ENCODE data around the gene DLG1. TPM values are rescaled to one million over a fixed set of nuclear protein-coding genes. Genes with fewer than 3 reads are reported as not detected.

Gene DLG1
- polyA plus RNA-seq, 4 donors, result 77.6 to 89.6 (median 84.2) TPM

- DNase-seq (ENCODE audit: low read depth in 4 of 4, low spot score in 2 of 4), result no peak
These were observed 291.6 kb downstream of the DLG1 start for GRCh38 chr3:197006860-197007259.

- no peak for DNase-seq (ENCODE audit: low read depth in 4 of 4, low spot score in 2 of 4)
These were observed 292.0 kb downstream of the DLG1 start for GRCh38 chr3:197006446-197006845.

DNA sequence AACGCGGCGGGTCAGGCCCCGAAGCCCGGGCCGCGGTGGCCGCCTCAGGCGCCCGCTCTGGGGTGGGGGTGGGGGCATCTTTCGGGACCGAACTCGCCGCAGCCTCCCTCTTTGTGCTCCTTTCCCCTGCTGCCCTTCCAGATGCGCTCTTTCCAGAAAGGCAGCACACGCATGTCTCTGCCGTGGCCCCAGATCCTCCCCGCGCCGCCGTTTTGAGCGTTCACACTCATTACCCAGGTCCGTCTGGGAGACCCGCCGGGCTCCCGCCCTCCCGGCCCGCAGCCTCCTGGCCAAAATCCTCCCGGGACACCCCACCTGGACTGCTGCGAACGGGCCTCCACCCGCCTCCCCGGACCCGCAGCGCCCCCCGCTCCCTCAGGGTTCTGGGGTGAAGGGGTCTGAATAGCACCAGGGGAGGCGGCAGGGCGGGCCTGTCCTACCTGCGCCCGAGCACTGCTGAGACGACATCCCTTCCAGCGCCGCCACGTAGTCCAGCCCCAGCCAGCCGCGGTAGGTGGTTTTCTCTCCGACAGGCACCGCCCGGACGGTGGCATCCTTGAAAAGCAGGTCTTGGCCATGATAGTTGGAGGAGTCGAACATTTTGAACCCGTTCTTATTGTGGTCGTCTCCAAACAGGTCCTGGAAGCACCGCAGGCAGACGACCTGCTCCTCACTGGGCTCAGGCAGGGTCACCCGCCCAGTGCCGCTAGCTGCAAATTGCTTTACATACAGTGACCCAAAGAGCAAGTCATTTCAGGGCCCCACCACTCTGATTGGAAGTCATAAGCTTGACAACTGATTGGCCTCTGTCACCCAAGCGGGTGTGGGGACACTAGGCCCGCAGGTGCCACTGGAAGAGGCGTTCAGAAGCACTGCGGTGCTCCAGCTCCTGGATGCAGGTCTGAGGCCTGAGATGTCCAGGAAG, 294.7 kb downstream of the DLG1 start:
- DNase-seq (ENCODE audit: low read depth in 4 of 4, low spot score in 2 of 4), result no peak

DNA sequence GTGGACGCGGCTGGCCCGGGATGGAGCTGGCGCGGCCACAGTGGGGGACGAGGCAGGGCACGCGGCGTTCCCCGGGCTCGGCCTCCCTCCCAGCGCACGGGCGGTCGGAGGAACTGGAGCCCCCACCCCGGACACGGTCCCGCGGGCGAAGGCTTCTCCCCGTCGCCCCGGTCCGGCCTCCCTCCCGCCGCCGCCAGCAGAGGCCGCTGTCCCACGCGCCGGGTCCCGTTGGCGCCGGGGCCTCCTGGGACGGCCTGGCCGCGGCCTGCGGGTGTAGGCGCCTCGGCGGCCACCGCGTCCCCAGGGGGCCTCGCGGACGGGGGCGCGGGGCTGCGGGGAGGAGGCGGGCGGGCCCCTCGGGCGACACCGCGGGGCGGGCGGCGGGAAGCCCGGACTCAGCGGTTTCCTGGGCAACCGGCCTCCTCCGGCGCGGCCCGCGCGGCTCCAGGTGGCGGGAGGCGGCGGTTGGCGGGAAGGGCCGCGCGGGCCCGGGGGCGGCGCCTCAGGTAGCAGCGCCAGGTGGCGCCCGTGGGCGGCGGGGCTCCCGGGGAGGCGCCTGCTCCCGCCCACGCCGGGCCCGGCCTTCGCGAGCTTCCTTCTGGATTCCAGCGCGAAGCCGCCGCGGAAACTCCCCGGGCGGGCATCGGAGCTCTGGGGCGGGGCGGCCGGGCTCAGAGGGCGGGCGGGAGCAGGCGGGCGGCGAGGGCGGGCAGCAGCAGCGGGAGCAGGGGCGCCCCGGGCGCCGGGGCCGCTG, 295.5 kb downstream of the DLG1 start:
- DNase-seq (ENCODE audit: low read depth in 4 of 4, low spot score in 2 of 4), result no peak

DNA sequence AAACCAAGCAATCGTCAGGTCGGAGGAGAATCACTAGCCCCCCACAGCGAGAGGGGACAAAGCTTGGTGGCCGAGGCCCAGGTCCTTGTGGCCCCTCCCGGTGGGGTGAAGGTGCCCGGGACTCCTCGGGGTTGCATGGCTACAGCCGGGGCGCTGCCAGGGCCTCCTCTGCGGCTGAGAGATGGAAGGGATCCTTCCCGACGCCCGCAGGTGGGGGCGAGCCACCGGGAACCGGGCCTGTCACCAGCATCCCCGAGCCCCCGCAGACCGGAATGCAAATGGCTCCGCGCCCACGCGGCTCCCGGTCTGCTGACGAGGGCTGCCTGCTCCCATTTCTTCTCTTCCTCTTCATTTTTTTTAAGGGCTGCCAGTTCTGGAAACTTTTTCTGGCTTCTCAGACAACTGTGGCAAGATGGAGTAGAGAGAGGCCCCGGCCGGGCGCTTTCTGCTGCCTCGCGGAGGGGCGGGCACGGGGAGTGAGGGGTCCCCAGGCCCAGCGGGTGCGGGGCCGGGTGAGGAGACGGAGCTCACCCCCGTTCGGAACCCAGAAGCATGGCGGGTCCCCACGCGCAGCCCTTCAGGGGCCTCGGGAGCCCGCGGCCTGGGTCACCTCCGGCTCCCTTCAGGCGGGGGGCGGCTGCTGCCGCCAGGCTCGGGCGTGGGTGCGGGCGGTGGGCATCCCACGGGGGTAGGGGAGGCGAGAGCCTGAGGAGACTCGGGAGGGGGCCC, 296.3 kb downstream of the DLG1 start:
- DNase-seq (ENCODE audit: low read depth in 4 of 4, low spot score in 2 of 4), result no peak

GRCh38 chr3:197001106-197001971, 297.1 kb downstream of the DLG1 start:
- DNase-seq (ENCODE audit: low read depth in 4 of 4, low spot score in 2 of 4), result no peak

DNA sequence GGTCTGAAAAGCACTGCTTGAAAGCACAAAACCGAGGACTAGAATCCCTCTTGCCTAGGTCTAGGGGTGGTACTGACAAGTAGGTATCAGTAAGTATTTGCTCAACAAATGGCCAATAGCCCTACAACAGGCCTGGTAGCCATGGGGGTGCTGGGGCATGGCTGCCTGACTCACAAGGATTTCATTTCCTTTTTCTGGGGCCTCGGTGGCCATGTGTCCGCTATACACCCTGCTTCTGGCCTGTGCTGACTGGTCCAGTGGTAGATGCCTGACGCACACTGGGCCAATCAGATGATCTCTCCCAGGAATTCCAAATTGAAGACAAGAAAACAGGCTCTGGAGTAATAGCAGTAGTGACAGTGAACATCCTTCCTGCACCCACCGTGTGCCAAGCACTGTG, 298.2 kb downstream of the DLG1 start:
- DNase-seq (ENCODE audit: low read depth in 4 of 4, low spot score in 2 of 4), result no peak

DNA sequence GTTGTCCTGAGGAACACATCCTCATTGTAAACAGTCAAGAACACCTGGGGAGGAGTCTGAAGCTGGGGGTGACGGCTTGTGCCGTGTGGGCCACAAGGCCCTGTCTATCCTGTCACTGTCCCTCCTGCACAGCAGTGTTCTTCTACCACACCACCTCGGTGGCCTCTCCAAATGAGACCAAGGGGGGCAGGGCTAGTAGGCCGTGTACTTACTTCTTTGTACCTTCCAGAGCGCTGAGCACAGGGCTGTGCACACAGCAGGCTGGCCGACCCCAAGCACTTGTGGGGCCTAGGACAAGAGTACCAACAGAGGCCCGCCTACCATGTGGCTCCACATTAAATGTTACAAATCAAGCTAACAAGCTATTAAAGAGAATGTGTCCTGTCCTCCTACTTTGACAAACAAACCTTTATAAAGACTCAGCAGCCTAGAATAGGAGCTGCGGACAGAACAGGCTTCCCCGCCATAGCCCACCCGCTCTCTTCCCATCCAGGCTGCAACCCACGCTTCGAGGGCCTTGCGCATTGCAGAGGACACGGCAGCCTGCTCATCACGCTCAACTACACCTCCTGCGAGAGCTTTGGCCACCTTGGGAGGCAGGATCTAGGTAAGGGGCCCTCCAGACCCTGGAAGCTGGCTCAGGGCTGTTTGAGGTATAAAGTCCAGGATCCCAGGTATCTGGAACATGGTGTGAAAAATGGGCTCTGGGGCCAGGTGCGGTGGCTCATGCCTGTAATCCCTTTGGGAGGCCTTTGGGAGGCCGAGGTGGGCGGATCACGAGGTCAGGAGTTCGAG, 299.2 kb downstream of the DLG1 start:
- DNase-seq (ENCODE audit: low read depth in 4 of 4, low spot score in 2 of 4), result no peak

GRCh38 chr3:196997311-196997710, 301.1 kb downstream of the DLG1 start:
- no peak for DNase-seq (ENCODE audit: low read depth in 4 of 4, low spot score in 2 of 4)

DNA sequence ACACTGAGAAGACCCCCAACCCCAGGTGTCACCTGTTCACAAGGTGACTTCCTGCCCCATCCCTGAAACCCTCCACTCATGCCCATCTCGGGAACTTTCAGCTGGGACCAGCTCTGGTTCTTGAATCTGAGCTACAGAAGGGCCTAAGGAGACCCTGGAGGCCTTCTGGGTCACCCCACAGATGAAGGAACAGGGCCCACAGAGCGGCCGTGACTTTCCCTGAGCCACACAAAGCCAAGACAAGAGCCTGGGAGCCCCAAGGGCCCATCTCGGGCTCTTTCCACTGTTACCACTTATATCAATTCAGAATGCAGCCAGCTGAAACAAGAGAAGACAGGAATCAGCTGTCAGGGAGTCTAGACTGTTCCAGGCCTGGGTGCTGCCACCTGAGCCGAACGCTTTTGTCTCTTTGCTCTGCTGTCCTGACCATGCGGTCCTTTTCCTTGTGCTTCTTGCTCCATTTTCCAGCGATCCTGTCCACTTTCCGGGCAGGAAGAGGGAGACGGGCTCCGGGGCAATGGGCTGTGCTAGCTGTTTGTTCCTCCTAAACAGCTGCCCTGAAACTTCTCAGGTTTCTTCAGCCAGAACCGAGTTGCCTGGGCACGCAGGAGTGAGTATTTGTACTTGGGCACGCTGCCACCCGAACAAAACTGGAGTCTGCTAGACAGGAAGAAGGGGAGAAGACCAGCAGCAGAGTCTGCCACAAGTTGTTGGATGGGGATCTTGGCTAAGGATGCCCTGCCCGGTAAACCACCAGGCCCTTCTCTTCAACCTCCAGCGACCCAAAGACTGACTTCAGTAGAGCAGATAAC, 301.8 kb downstream of the DLG1 start:
- DNase-seq (ENCODE audit: low read depth in 4 of 4, low spot score in 2 of 4), result no peak

DNA sequence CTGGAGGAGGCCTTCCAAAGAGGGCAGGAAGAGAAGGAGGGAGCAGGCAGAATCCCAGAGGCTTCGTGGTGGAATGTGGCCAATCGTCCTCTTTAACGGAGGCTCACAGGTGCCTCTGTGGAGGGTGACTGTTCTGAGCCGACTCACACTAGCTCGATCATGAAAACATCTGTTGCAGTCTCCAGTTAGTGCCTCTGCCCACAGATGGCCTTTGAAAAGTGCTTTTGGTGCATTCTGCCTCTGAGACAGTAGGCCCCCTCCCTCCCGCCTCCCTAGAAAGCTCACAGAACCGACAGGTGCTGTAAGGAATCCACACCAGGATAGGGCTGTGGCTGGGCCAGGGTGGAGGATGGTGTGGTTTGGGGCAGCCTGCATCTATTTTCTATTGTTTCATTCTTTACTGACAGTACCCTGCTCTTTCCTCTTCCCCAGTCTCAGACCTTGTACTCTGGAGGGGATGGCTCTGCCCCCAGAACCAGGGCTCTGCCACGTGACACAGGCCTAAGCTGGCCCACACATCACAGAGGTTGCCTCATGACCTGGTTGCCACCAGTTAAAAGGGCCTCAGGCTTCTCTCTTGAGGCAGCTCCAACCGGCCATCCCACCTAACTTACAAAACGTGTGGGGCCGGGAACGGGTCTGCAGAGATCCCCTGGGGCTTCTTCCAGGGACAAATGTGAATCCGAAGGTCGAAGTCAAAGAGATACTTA, 302.6 kb downstream of the DLG1 start:
- no peak for DNase-seq (ENCODE audit: low read depth in 4 of 4, low spot score in 2 of 4)

DNA sequence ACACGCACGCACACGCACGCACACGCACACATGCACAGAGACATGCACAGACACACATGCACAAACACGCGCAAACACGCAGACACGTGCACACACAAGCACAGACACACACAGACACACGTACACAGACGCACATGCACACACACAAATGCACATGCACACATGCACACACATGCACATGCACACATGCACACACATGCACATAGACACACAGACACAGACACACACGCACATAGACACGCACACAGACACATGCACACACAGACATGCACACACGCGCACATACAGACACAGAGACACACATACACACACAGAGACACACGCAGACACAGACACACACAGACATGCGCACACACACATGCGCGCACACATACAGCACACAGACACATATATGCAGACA, 303.4 kb downstream of the DLG1 start:
- no peak for DNase-seq (ENCODE audit: low read depth in 4 of 4, low spot score in 2 of 4)

DNA sequence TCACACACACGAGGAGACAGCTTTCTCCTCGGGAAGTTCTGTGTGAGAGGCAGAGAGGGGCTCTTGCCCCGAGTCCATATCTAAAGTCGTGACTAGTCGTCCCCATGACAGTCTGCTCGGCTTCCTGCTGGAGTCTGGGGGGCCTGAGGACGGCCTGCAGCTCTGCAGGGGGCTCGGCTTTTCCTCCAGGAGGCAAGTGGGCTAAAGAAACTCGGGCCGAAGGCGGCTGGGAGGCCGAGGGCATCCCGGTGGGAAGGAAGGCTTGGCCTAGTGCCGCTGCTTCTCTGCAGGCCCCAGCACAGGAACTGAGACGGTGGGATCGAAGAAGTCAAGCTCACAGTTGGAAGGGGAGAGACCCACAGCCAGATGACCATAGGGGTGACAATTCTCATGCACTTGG, 304.4 kb downstream of the DLG1 start:
- no peak for DNase-seq (ENCODE audit: low read depth in 4 of 4, low spot score in 2 of 4)
